DOHH2 (cell line): ENCODE results near the gene ENOX1.

ENCODE experiments used
- CTCF ChIP-seq: fragments of 200-600 bp; sonication (generic); IDR thresholded peaks from one replicate; pipeline ENCODE4 v1.5.1; 2014; ENCODE audit warnings: antibody characterized with exemption, mild to moderate bottlenecking, low read depth, low read length; ENCODE audit not compliant: poor library complexity, severe bottlenecking
- EZH2phosphoT487 ChIP-seq: fragments of 200-600 bp; sonication (generic); IDR thresholded peaks from 2 replicates; pipeline ENCODE4 v1.6.1; 2017; ENCODE audit warnings: borderline replicate concordance, mild to moderate bottlenecking, antibody characterized with exemption, low read length, moderate library complexity, mixed read lengths

- no peak for TF ChIP-seq CTCF
- no peak for TF ChIP-seq EZH2phosphoT487
Measured at GRCh38 chr13:43354153-43354945, 432.4 kb downstream of the ENOX1 start.
